C1 segment of cervical spinal cord (tissue), 14 donors: ENCODE measurements around the gene HBM.
A peak's percentile ranks its signal among the peaks of the same experiment; 100 is the strongest.
"Not testable (repeated sequence)": the region's sequence is repeated elsewhere in the genome, so short reads cannot be mapped to it uniquely, and the experiment has no call there.

Experiments used
- DNase-seq, 14 donors: peaks; one replicate each; lab custom pipeline; 2025; lab: John Stamatoyannopoulos, UW

Gene HBM, protein sequence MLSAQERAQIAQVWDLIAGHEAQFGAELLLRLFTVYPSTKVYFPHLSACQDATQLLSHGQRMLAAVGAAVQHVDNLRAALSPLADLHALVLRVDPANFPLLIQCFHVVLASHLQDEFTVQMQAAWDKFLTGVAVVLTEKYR

DNA sequence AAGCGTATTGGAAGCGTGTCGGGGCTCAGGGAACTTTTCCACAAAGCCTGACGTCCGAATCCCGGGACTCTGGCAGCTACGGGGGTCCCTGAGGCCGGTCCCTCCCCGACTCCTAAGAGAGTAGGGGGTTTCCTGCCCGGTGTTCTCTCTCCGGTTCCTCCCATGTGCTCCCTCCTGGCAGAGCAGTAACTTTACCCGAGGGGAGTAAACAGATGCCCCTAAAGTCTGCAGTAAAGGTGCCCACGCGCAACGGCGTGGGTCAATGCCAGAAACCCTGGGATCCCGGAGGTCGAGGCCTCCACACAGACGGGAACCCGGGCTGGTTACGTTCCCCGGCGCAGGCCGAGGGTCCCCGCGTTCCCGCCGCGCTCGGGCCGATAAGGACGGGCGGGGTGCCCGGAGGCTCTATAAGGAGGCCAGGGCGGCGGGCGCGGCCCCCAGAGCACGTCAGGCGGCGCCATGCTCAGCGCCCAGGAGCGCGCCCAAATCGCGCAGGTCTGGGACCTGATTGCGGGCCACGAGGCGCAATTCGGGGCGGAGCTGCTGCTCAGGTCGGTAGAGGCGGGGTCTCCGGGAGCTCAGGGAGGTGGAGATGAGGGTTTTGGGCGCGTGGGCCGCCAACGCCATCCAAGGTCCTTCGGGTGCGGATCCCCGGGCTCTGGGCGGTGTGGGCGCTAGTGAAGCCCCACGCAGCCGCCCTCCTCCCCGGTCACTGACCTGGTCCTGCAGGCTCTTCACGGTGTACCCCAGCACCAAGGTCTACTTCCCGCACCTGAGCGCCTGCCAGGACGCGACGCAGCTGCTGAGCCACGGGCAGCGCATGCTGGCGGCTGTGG is at the start of gene HBM:
Gene HBM, plus strand, starts transcription at position 440 of the 836 bp plus-strand sequence. Its CDS starts 20 bp downstream, at position 460.
- DNase-seq, result no peak

DNA sequence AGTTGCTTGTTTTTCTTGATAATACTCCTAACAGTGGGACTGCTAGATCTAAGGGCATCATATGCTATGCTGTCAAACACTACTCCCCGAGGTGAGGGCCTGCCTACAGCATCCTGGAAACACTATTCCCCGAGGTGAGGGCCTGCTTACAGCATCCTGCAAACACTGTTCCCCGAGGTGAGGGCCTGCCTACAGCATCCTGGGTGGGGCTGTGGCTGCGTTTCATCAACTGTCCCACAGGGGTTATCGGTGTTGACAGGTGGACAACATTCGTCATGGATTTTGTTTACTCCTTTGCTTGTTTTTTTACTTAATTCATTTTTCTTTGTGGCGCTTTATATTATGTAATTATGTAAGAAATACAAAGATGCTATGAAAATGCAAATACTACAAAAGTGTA is 49.8 kb upstream of the HBM start:
- DNase-seq, result no peak

DNA sequence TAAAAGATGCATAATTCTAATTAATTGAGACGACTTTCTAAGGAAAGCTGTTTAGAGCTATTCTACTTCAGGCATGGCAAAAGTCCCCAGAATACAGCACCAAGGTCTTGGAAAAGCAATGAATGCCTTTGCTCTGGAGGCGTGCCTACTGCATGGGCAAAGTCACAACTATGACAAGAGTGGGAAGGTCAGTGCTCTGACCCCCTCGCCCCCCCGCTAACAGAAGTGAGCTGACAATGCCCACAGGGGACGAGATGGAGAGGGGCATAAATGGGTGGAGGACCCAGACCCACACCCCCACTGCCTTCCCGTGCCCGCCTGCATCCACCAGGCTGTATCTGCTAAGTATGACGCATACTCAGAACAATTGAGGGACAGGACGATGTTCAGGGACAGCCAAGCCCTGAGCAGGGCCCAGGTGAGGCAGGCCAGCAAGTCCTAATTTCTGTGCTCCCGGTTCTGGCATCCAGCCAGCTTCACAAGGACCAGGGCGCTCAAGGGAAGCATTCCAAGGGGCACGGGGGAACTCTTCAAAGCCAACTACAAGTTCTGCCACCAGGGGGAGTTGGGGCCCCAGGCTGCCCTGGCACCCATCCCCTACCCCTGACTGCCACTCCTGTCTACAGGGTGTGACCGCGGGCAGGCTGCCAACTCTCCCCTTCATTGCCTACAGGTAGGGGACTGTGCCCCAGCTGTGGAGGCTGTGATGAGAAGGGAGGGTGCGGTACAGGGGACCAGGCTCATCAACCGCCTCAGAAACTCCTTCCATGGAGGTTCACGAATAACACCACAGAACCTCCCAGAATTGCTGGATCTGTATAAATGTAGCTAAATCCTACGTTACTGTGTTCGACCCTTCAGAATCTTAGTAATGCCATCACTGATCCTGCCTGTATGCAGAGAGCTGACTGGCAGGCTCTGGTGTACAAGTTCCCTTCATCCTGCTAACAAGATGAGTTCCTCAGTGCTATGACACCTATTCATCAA is 48.1 kb upstream of the HBM start:
- peak in 2 of 14 donors; percentile 22 to 28 for DNase-seq

DNA sequence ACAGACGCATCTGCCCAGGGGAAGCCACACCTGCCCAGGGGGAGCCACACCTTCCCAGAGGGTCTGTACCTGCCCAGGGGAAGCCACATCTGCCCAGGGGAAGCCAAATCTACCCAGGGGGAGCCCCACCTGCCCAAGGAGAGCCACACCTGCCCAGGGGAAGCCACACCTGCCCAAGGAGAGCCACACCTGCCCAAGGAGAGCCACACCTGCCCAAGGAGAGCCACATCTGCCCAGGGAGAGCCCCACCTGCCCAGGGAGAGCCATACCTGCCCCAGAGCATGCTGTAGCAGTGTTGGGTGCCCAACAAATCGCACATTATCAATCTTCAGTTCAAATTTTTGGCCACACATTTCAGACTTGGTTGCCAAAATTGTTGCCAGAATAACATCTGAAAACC is 46.9 kb upstream of the HBM start:
- DNase-seq, result no peak

DNA sequence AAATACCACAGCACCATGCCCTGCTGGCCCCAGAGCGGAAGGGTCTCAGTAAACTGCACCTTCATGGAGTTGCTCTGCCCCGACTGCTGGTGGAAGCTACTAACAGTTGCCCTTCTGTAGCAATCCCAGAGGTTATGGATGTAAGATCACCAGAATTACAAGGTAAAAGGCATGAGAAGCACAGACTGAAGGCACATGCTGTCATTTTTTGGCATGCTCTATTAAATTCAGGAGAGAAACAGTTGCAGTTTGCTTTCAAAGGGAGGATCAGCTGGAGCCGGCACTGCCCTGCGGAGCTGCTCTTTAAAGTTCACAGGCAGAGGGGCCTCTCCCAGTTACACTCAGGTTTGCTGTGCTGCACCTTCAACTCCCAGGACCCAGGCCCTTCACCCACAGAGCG is 46.5 kb upstream of the HBM start:
- DNase-seq, result no peak

DNA sequence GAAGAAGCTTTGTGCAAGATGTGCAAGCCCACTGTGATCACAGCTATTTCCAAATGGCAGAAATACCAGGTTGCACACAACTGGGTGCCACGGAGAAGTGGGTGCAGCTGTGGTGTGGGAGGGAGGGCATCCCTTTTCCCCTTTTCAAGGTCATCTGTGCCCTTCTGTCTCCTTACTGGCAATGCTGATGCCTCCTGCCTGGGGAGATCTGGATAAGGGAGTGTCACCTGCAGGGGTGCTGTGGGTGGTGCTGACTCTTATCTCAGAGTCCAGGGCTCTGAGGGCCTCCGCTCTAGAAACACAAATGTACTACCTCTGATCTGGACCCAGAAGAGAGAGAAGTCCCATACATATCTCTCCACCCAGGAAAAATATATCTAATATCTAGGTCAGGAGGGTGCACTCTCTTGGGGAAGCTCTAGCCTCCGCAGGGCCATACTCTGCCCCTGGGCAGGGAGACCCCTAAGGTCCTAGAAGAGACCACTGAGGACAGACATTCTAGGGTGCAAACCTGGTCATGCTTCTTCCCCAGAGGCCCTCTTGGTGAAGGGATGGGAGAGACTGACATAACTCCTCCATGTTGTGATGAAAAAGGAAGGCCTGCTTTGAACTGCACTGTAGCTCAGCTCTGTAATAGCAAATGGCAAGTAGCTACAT is 45.8 kb upstream of the HBM start:
- DNase-seq, result no peak

DNA sequence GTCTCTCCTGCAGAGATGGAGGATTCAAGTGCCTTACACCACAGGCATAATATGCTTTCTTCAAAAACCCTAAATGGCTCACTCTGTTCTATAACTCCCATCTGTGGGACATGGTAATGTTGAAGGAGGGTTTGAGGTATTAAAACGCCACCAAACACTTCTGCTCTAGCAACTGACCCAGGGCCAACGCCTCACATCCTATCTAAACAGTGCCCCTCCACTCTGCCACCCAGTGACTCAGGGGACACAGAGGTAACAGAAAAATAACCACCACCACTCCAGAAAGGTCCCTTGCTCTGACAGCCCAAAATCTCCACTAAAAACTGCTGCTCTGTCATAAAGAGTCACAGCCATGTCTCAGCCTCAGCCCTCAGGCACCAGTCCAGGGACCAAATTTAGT is 45.0 kb upstream of the HBM start:
- DNase-seq, result no peak

DNA sequence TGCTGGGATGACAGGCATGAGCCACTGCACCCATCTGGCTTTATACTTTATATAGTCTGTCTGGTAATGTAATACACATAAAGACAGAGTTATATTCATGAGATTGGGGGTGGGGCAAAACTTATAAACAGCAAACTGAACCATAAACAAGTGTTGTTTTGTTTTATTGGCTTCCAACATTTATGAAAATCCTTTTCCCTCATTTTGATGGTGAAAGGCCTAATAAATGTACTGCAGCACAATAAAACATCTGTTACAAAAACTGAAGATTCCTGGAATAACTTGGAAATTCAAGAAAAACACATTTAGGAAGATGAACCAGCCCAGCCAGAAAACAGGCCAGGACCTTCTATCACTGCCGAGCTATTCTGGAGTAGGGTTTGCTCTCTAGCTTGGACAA is 43.4 kb upstream of the HBM start:
- no peak for DNase-seq

DNA sequence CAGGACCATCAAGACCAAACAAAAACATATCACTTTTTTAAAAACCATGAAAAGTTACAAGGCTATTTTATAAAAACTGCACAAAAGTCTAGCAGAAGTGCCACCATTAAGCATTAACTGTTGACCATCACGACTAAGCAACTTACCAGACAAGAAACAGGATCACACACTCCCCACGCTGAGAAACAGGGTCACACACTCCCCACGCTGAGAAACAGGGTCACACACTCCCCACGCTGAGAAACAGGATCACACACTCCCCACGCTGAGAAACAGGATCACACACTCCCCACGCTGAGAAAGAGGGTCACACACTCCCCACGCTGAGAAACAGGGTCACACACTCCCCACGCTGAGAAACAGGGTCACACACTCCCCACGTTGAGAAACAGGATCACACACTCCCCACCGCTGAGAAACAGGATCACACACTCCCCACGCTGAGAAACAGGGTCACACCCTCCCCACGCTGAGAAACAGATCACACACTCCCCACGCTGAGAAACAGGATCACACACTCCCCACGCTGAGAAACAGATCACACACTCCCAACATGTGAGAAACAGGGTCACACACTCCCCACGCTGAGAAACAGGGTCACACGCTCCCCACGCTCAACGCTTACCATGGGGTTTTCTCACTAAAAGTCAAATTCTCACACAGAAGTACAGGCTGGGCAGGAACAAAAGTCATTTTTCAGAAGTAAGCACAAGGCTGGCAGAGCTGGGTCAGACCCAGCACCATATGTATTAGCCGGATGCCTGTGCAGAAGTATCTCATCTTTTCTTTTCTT is 42.0 kb upstream of the HBM start:
- not testable (repeated sequence) for DNase-seq

DNA sequence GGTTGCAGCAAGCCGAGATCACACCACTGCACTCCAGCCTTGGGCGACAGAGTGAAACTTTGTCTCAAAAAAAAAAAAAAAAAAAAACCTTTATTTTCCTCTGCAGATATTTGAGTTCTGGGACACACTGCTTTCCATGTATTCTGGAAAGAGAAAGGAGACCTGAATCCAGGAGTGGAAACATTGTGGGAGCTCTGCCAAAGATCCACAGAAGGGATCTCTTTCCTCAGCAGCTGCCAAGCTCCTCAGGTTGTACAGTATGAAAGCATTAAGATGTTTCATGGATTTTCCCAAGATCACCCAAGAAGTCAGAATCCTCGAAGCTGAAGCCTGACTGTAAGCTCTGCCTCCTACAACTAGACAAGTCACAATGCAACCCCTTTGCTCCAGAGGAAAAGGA is 40.8 kb upstream of the HBM start:
- DNase-seq, result no peak

DNA sequence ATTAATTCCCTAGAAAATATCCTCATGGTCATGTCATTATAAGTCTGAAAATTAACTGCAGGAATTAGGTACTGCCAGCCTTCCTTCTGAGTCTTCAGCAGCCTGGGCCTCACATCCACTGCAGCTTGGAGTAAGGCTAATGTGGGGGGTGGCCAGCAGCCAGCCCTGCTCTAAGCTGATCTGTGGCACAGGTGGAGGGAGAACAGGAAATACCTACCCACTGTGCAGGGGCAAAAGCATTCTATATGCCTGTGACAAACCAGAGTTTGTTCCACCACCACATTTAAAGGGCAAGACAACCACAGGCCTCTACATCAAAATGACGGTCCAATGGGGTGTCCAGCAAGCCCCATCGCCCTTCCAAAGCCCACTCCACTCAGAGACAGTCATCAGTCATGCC is 36.7 kb upstream of the HBM start:
- no peak for DNase-seq

DNA sequence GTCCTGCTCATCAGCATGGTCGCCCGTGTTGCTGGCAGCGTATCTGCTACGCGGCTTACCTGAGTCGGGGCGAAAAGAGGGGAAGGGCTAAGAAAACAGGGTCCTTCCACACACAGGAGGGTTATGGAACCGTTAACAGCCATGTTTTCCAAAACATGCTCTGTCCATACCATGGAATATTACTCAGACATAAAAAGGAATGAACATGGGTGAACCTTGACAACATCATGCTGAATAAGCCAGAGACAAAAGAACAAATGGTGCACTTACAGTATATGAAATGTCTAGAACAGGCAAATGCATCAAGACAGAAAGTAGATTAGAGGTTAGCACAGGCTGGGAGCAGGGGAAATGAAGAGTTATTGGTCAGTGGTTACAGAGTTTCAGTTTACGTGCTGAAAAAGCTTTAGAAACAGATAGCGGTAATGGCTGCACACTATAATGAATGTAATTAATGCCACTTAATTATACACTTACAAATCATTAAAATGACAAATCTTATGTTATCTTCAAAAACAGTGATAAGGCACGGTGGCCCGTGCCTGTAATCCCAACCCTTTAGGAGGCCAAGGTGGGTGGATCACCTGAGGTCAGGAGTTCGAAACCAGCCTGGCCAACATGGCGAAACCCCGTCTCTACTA is 35.1 kb upstream of the HBM start:
- no peak for DNase-seq

DNA sequence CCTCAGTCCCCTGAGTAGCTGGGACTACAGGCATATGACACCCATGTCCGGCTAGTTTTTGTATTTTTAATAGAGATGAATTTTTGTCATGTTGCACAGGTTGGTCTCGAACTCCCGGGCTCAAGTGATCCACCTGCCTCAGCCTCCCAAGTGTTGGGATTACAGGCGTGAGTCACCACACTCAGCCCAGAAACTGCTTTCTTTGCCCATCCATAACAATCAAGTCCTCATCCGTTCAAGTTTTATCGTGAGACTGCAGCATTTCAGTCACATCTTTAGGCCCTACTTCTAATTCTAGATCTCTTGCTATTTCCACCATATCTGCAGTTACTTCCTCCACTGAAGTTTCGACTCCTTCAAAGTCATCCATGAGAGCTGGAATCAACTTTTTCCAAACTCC is 33.7 kb upstream of the HBM start:
- DNase-seq, result no peak

DNA sequence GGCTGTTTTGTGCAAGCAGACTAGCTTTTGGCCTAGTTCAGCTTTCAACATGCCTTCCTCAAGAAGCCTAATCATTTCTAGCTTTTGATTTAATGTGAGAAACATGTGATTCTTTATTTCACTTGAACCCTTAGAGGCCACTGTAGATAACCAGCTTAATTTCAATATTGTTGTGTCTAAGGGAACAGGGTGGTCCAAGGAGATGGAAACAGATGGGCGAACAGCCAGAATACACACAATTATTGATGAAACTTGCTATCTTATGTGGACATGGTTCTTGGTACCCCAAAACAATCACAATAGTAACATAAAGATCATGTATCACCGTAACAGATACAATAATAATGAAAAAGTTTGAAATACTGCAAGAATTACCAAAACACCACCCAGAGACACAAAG is 32.1 kb upstream of the HBM start:
- no peak for DNase-seq

DNA sequence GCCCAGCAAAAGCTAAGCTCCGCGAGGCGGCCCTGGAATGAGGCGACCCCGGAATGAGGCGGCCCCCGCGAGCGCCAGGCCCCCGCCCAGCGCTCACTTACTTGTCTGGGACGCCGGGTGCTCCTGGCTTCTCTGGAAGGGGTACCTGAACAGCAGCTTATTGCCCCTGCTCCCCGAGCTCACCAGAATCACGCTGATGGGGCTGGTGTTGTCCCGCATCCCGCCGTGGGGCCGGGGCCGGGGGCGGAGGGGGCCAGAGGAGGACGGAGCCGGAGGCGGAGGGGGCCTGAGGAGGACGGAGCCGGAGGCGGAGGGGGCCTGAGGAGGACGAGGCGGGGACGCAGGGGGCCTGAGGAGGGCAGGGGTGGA is 27.7 kb upstream of the HBM start:
- peak in 1 of 14 donors; percentile 29 for DNase-seq

DNA sequence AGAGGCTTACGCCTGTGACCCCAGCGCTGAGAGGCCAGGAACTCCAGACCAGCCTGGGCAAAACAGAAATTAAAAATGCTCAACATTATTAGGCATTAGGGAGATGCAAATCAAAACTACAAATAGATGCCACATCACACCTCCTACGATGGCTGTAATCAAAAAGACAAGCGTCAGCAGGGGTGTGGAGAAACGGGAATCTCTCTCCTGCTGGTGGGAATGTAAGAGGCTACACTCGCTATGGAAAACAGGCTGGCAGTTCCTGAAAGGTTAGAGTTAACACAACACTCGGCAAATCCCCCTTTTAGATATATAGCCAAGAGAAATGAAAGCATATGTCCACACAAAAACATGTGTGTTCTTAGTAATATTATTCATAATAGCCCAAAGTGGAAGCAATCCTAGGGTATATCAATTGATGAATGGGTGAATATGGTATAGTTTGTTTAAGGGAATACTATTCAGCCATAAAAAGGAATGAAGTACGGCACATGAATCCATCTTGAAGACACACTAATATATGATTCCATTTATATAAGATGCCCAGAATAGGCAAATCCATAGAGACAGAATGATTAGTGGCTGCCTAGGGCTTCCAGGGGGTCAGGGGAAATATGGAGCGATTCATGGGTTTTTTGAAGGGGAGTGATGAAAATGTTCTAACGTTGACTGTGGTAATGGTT is 25.5 kb upstream of the HBM start:
- DNase-seq, result no peak

DNA sequence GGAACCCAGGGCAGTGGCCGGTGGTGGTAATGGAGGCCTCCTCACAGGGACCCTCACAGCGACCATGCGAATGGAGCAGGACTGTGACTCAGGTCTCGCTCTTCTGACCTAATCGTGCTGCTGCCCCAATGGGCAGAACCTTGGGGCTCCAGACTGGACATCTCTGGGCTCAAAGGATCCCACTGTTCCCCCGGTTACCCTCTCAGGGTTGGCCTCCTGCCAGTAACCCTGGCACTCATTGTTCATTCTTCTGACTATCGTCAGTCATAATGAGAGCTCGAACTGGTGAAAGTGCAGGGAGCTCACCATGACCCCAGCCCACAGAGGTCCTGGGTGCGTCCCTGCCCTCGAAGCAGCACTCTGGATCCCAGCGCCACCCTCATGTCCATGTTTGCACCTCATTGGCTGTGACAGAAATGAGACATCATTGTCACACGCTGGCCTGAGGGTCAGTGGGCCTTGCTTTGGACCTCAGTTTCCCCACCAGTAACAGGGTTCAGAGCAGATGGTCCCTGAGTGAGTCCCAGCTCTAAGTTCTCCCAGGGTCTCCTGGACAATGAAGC is 23.3 kb upstream of the HBM start:
- peak in 5 of 14 donors; percentile 5 to 31 (median 15) for DNase-seq

DNA sequence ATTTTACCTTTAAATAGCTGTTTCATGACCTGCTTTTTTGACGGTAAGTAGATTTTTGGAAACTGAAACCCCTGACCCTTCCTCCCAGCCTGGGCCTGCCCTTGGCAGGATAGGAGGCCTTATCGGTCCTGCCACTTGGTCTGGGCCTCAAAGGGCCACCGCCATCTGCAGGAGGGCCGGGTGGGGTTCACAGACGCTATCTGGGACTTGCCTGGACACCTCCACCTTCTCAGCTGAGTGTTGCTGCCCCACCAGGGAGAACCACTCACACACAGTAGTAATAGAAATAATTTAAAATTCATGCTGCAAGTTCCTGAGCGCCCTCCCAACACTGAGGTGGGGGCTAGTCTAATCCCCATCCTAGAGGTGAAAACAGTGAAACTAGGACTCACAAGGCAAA is 22.7 kb upstream of the HBM start:
- DNase-seq, result no peak

DNA sequence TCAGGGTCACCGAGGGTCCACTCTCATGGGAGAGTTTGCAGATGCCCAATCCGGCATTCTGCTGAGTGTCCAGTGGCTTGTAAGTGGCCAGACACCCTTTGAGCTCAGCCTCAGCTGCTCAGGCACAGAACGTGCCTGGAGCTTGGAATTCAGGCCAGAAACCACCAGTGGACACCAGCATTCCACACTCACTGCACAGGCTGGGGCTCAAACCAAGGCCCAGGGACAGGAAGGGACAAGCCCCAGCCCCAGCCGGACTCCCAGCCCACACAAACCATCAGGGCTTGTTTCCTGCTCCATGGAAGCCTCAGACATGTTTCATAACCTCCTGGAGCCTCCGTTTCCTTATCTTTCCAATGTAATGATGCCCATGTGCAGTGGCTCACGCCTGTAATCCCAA is 22.3 kb upstream of the HBM start:
- no peak for DNase-seq
